ENCODE results near the gene MYH15. TPM values are rescaled to one million over a fixed set of nuclear protein-coding genes. Genes with fewer than 3 reads are reported as not detected.

The MYH15 gene
- total and polyA plus RNA-seq, 2 of the 8 experiments (the other 6 are each of a cell fraction or from before 2014, with no cell fraction given) = under 0.01 TPM; not detected in 1

DNA sequence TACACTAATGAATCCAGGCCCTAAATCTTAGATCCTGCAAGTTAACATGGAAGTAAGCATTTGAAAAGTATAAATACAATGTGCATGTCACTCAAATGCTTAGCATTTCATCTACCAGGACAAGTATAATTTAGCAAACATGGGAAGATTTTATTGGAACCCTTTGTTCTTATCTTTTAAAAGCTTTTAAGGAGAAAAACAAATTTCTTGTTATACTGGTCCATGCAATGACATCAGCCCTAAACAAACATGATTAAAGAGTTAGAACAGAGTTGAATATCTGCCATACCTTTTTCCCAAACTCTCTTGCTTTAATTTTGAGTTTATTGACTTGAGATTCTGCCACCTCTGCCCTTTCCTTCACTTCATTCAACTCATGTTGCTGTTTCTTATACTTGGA is 127.1 kb downstream of the MYH15 start:
- CTCF ChIA-PET (ENCODE audit: partially characterized antibody) = no interaction called here
- DNase-seq (ENCODE audit: low read depth in 1 of 2, low spot score in 2 of 2) = no peak
- Histone ChIP-seq H3K56ac (replicated peaks; ENCODE audit: insufficient read length, low read depth, low read length) (no peak overlapping the region), H3K79me1 (ENCODE audit: low read depth, low read length) (no peaks in the 10 kb centered on the region), H3K4ac (replicated peaks; ENCODE audit: insufficient read length, low read depth, low read length) (no peak overlapping the region), H3K27ac (ENCODE audit: low read depth, low read length) (no peak overlapping the region), H3K36me3 (ENCODE audit: control insufficient read depth in 2 of 4, insufficient read depth in 4 of 4, low read length in 3 of 4) (no peaks in the 10 kb centered on the region), H3K4me3 (ENCODE audit: extremely low read depth in 1 of 4, insufficient read depth in 2 of 4, low read depth in 3 of 4, low read length in 4 of 4) (no peak overlapping the region), H2BK5ac (ENCODE audit: low read depth, low read length) (no peak overlapping the region), H2BK20ac (ENCODE audit: low read length) (no peak overlapping the region), H3K27me3 (replicated peaks in 1 of 4; ENCODE audit: control insufficient read depth in 3 of 4, extremely low read depth in 1 of 4, insufficient read depth in 3 of 4, low read length in 3 of 4) (no peaks in the 10 kb centered on the region), H3K14ac (ENCODE audit: insufficient read length) (no peak overlapping the region), H4K91ac (replicated peaks; ENCODE audit: insufficient read length, low read length) (no peak overlapping the region), H4K5ac (ENCODE audit: insufficient read length, low read depth, low read length) (no peak overlapping the region), H2AFZ (ENCODE audit: low read length) (no peak overlapping the region), H4K20me1 (replicated peaks in 1 of 2; ENCODE audit: control insufficient read depth in 1 of 2, insufficient read depth in 2 of 2, low read length in 2 of 2) (no peaks in the 10 kb centered on the region), H3K4me1 (replicated peaks in 1 of 4; ENCODE audit: control insufficient read depth in 3 of 4, insufficient read depth in 4 of 4, low read length in 3 of 4) (peaks cover 0 to 4% (median under 1%) of the 10 kb centered on the region in 4 experiments; a peak in 2 of 7 replicates), H2BK15ac (ENCODE audit: low read length) (no peak overlapping the region), H4K8ac (ENCODE audit: extremely low read depth, insufficient read depth, low read length) (no peak overlapping the region), H2BK12ac (ENCODE audit: low read depth, low read length) (no peak overlapping the region), H3K23me2 (ENCODE audit: low read depth, low read length) (no peaks in the 10 kb centered on the region), H3K9ac (replicated peaks in 1 of 4; ENCODE audit: extremely low read depth in 1 of 4, low read depth in 3 of 4, low read length in 3 of 4) (no peak overlapping the region), H3K23ac (ENCODE audit: insufficient read length) (no peak overlapping the region), H2AK5ac (ENCODE audit: low read depth, low read length) (no peak overlapping the region), H3K18ac (ENCODE audit: extremely low read depth, low read length) (no peak overlapping the region), H3K79me2 (ENCODE audit: control insufficient read depth in 1 of 2, insufficient read depth in 2 of 2, low read length in 2 of 2) (no peaks in the 10 kb centered on the region), H3K9me3 (ENCODE audit: insufficient read depth in 2 of 2, low read depth in 1 of 2, low read length in 1 of 2) (no peaks in the 10 kb centered on the region), H2BK120ac (replicated peaks; ENCODE audit: low read depth, low read length) (no peak overlapping the region), H3K4me2 (ENCODE audit: insufficient read depth in 1 of 2, low read depth in 2 of 2, low read length in 2 of 2) (no peak overlapping the region)
- POLR2A ChIA-PET (ENCODE audit: partially characterized antibody) = no interaction called here
- FAIRE-seq = no peak
- no peak for TF ChIP-seq CBX5 (IDR thresholded peaks at IDR 0.05; ENCODE audit: low read depth, low read length)
- TF ChIP-seq, protein P1, sequence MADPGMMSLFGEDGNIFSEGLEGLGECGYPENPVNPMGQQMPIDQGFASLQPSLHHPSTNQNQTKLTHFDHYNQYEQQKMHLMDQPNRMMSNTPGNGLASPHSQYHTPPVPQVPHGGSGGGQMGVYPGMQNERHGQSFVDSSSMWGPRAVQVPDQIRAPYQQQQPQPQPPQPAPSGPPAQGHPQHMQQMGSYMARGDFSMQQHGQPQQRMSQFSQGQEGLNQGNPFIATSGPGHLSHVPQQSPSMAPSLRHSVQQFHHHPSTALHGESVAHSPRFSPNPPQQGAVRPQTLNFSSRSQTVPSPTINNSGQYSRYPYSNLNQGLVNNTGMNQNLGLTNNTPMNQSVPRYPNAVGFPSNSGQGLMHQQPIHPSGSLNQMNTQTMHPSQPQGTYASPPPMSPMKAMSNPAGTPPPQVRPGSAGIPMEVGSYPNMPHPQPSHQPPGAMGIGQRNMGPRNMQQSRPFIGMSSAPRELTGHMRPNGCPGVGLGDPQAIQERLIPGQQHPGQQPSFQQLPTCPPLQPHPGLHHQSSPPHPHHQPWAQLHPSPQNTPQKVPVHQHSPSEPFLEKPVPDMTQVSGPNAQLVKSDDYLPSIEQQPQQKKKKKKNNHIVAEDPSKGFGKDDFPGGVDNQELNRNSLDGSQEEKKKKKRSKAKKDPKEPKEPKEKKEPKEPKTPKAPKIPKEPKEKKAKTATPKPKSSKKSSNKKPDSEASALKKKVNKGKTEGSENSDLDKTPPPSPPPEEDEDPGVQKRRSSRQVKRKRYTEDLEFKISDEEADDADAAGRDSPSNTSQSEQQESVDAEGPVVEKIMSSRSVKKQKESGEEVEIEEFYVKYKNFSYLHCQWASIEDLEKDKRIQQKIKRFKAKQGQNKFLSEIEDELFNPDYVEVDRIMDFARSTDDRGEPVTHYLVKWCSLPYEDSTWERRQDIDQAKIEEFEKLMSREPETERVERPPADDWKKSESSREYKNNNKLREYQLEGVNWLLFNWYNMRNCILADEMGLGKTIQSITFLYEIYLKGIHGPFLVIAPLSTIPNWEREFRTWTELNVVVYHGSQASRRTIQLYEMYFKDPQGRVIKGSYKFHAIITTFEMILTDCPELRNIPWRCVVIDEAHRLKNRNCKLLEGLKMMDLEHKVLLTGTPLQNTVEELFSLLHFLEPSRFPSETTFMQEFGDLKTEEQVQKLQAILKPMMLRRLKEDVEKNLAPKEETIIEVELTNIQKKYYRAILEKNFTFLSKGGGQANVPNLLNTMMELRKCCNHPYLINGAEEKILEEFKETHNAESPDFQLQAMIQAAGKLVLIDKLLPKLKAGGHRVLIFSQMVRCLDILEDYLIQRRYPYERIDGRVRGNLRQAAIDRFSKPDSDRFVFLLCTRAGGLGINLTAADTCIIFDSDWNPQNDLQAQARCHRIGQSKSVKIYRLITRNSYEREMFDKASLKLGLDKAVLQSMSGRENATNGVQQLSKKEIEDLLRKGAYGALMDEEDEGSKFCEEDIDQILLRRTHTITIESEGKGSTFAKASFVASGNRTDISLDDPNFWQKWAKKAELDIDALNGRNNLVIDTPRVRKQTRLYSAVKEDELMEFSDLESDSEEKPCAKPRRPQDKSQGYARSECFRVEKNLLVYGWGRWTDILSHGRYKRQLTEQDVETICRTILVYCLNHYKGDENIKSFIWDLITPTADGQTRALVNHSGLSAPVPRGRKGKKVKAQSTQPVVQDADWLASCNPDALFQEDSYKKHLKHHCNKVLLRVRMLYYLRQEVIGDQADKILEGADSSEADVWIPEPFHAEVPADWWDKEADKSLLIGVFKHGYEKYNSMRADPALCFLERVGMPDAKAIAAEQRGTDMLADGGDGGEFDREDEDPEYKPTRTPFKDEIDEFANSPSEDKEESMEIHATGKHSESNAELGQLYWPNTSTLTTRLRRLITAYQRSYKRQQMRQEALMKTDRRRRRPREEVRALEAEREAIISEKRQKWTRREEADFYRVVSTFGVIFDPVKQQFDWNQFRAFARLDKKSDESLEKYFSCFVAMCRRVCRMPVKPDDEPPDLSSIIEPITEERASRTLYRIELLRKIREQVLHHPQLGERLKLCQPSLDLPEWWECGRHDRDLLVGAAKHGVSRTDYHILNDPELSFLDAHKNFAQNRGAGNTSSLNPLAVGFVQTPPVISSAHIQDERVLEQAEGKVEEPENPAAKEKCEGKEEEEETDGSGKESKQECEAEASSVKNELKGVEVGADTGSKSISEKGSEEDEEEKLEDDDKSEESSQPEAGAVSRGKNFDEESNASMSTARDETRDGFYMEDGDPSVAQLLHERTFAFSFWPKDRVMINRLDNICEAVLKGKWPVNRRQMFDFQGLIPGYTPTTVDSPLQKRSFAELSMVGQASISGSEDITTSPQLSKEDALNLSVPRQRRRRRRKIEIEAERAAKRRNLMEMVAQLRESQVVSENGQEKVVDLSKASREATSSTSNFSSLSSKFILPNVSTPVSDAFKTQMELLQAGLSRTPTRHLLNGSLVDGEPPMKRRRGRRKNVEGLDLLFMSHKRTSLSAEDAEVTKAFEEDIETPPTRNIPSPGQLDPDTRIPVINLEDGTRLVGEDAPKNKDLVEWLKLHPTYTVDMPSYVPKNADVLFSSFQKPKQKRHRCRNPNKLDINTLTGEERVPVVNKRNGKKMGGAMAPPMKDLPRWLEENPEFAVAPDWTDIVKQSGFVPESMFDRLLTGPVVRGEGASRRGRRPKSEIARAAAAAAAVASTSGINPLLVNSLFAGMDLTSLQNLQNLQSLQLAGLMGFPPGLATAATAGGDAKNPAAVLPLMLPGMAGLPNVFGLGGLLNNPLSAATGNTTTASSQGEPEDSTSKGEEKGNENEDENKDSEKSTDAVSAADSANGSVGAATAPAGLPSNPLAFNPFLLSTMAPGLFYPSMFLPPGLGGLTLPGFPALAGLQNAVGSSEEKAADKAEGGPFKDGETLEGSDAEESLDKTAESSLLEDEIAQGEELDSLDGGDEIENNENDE (IDR thresholded peaks at IDR 0.05; ENCODE audit: insufficient replicate concordance, low read length) = no peak
